CD4-positive, alpha-beta T cell (primary cell): ENCODE results near the gene DICER1. TPM values are rescaled to one million over a fixed set of nuclear protein-coding genes. Genes with fewer than 3 reads are reported as not detected.

ENCODE experiments used
- ATAC-seq: fragments of 200-7000 bp; cut with Tn5 transposase; one replicate; pipeline ENCODE4 v1.10.0; 2022; ENCODE audit warnings: mild to moderate bottlenecking; ENCODE audit not compliant: poor library complexity
- CTCF ChIA-PET: fragments of 350-600 bp; sonication (Branson Sonifier 250); formaldehyde crosslinking; loops from one replicate; lab custom pipeline; 2021; ENCODE audit warnings: antibody characterized with exemption, inconsistent platforms; lab: Charles Lee
- POLR2A ChIA-PET: fragments of 350-600 bp; sonication (Branson Sonifier 250); formaldehyde crosslinking; loops from one replicate; lab custom pipeline; 2021; ENCODE audit warnings: antibody characterized with exemption, inconsistent platforms; lab: Charles Lee
- DNase-seq, 14 experiments: peaks; one replicate each; pipeline ENCODE4 v3.0.0-alpha.2; 2013 to 2020; ENCODE audit warnings: mixed read lengths in 2 of 14
- H3K27ac ChIP-seq, 2 donors: one replicate each; pipeline versions ENCODE4 v1.5.1 to v1.7.0; 2013; ENCODE audit warnings: low read length in 2 of 2, low read depth in 1 of 2, mild to moderate bottlenecking in 1 of 2
- H3K27me3 ChIP-seq, 2 experiments: 1 replicate in 1 of 2; 2 replicates in 1 of 2; pipeline versions ENCODE4 v1.6.1 to v1.7.0; 2013; ENCODE audit warnings: low read length in 2 of 2, control low read depth in 1 of 2, mild to moderate bottlenecking in 1 of 2, moderate library complexity in 1 of 2; ENCODE audit not compliant: insufficient read depth in 2 of 2, control insufficient read depth in 1 of 2
- H3K36me3 ChIP-seq: one replicate; pipeline ENCODE4 v1.6.1; 2013; ENCODE audit warnings: low read length, control low read depth; ENCODE audit not compliant: insufficient read depth
- H3K4me1 ChIP-seq: one replicate; pipeline ENCODE4 v1.6.1; 2013; ENCODE audit warnings: low read length, control low read depth; ENCODE audit not compliant: insufficient read depth
- H3K4me3 ChIP-seq: one replicate; pipeline ENCODE4 v1.5.1; 2013; ENCODE audit warnings: mild to moderate bottlenecking, low read length, moderate library complexity
- H3K9me3 ChIP-seq, 2 experiments: 1 replicate in 1 of 2; 2 replicates in 1 of 2; pipeline versions ENCODE4 v1.6.1 to v1.7.0; 2013; ENCODE audit warnings: low read length in 2 of 2, mild to moderate bottlenecking in 2 of 2, control low read depth in 1 of 2, moderate library complexity in 1 of 2; ENCODE audit not compliant: control insufficient read depth in 1 of 2, insufficient read depth in 1 of 2
- H3K27ac Mint-ChIP-seq: one replicate; pipeline ENCODE4 v1.8.0; 2020; ENCODE audit warnings: mixed read lengths
- H3K27me3 Mint-ChIP-seq: one replicate; pipeline ENCODE4 v1.8.0; 2021; ENCODE audit warnings: mixed read lengths
- H3K36me3 Mint-ChIP-seq: one replicate; pipeline ENCODE4 v1.8.0; 2021; ENCODE audit warnings: low read depth, mixed read lengths
- H3K4me1 Mint-ChIP-seq: one replicate; pipeline ENCODE4 v1.8.0; 2021; ENCODE audit warnings: low read depth, mixed read lengths
- H3K4me3 Mint-ChIP-seq: one replicate; pipeline ENCODE4 v1.8.0; 2020; ENCODE audit warnings: mild to moderate bottlenecking, mixed read lengths
- H3K9me3 Mint-ChIP-seq: one replicate; pipeline ENCODE4 v1.8.0; 2020; ENCODE audit warnings: mixed read lengths
- intact Hi-C, 2 experiments: fragments of 100-400 bp; cut with DNase I in 1 of 2; cut with micrococcal nuclease in 1 of 2; formaldehyde crosslinking; loops; one replicate each; pipeline versions ENCODE4 v1.15.1 to v1.9.0; 2023 to 2025; cut with DNase I, micrococcal nuclease
- total RNA-seq, 174 experiments: library from RNA in 2 of 174; stranded (reverse) in 2 of 174; gene quantifications; one replicate each; pipeline ENCODE4 v1.2.3 and lab custom pipeline; 2021 to 2026
- TF ChIP-seq, protein P1 (sequence below): fragments of 200-600 bp; IDR thresholded peaks from one replicate; pipeline ENCODE4 v1.8.0; 2022; ENCODE audit warnings: antibody characterized with exemption, mild to moderate bottlenecking

DICER1 gene
- total RNA-seq, 2 experiments from 2014 or later, result 53.7 to 66.0 TPM

GRCh38 chr14:95185767-95186392, 28.6 kb upstream of the DICER1 start:
- Histone ChIP-seq H3K36me3 (no peaks in the 10 kb centered on the region), H3K27ac (no peak overlapping the region), H3K4me3 (peak overlapping the region; percentile 4), H3K27me3 (peaks cover 15 to 18% of the 10 kb centered on the region in 2 experiments), H3K4me1 (peaks cover 2% of the 10 kb centered on the region), H3K9me3 (no peaks in the 10 kb centered on the region)
- TF ChIP-seq, protein P1, sequence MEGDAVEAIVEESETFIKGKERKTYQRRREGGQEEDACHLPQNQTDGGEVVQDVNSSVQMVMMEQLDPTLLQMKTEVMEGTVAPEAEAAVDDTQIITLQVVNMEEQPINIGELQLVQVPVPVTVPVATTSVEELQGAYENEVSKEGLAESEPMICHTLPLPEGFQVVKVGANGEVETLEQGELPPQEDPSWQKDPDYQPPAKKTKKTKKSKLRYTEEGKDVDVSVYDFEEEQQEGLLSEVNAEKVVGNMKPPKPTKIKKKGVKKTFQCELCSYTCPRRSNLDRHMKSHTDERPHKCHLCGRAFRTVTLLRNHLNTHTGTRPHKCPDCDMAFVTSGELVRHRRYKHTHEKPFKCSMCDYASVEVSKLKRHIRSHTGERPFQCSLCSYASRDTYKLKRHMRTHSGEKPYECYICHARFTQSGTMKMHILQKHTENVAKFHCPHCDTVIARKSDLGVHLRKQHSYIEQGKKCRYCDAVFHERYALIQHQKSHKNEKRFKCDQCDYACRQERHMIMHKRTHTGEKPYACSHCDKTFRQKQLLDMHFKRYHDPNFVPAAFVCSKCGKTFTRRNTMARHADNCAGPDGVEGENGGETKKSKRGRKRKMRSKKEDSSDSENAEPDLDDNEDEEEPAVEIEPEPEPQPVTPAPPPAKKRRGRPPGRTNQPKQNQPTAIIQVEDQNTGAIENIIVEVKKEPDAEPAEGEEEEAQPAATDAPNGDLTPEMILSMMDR, result no peak
- Mint-ChIP-seq H3K36me3 (peaks cover 2% of the 10 kb centered on the region), H3K4me1 (no peaks in the 10 kb centered on the region), H3K27ac (no peak overlapping the region), H3K4me3 (no peak overlapping the region), H3K9me3 (no peaks in the 10 kb centered on the region), H3K27me3 (peaks cover 35% of the 10 kb centered on the region)
- DNase-seq, result peak in 2 of 14 experiments; percentile 16 to 17
- POLR2A ChIA-PET, result no interaction called here
- ATAC-seq, result no peak
- intact Hi-C loops, result no loop called here
- CTCF ChIA-PET, result no interaction called here

DNA sequence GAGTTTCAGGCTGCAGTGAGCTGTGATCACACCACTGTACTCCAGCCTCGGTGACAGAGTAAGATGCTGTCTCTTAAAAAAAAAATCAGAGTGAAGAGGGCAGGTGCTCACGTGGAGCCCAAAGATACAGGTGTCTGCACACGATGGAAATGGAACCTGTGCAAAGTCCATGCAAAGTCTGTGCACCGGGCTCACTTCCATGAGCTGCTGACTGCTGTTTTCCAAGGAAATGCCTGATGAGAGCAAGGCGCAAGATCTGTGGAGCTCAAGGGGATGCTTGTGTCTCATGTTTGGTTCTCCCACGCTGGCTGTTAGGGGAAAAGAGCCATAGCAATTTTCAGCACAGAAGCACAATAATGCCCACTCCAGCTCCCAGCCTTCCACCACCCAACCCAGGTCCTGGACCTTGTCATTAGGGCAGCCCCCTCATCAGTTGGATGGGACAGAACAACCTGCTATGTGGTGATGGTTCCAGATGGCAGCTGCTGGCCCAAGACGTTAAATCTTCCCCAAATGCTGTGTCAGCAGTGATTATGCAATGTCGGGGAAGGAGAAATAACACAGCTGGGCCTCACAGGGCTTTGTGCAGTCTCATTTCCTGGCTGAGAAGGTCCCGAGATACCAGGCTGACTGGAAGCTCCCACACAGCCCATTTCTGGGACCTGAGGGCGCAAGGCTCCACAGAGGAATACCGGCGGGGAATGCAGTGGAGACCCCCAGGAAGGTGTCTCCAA, 27.9 kb upstream of the DICER1 start:
- Histone ChIP-seq H3K4me3 (peak overlapping the region; percentile 4), H3K9me3 (no peaks in the 10 kb centered on the region), H3K36me3 (no peaks in the 10 kb centered on the region), H3K4me1 (peaks cover 2% of the 10 kb centered on the region), H3K27ac (no peak overlapping the region), H3K27me3 (peaks cover 15 to 18% of the 10 kb centered on the region in 2 experiments)
- ChIA-PET POLR2A (no interaction called here), CTCF (no interaction called here)
- Mint-ChIP-seq H3K4me3 (no peak overlapping the region), H3K4me1 (no peaks in the 10 kb centered on the region), H3K27me3 (peaks cover 35% of the 10 kb centered on the region), H3K36me3 (peaks cover 6% of the 10 kb centered on the region), H3K27ac (no peak overlapping the region), H3K9me3 (no peaks in the 10 kb centered on the region)
- intact Hi-C loops, result no loop called here
- DNase-seq, result peak in 3 of 14 experiments; percentile 12 to 58 (median 54)
- TF ChIP-seq, protein P1, result no peak
- no peak for ATAC-seq

DNA sequence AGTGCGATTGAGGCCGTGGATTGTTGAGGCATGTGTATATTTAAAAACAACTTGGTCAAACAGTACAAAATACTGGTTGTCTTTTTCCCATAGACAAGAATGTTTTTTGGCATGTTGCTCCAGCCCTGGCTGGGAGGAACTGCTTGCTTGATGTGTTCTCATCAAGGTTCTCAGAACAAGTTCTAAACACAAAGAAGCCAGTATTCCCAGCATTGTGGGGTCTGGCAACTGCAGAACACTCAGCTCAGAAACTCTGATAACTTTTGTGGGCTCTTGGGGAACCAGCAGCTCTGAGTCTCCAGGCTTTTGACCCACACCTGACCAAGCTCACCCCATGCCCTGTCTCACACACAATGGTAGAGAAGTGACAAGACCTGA, 27.1 kb upstream of the DICER1 start:
- Histone ChIP-seq H3K36me3 (no peaks in the 10 kb centered on the region), H3K4me1 (peaks cover 2% of the 10 kb centered on the region), H3K4me3 (no peak overlapping the region), H3K27me3 (peaks cover 15 to 18% of the 10 kb centered on the region in 2 experiments), H3K27ac (no peak overlapping the region), H3K9me3 (no peaks in the 10 kb centered on the region)
- Mint-ChIP-seq H3K36me3 (peaks cover 6% of the 10 kb centered on the region), H3K4me1 (no peaks in the 10 kb centered on the region), H3K9me3 (no peaks in the 10 kb centered on the region), H3K27ac (no peak overlapping the region), H3K4me3 (no peak overlapping the region), H3K27me3 (peaks cover 35% of the 10 kb centered on the region)
- no peak for ATAC-seq
- CTCF ChIA-PET, result no interaction called here
- no peak for DNase-seq
- POLR2A ChIA-PET, result no interaction called here
- intact Hi-C loops, result no loop called here
- TF ChIP-seq, protein P1, result no peak
